C4-2B (cell line): Measurements from ENCODE around the gene EML2.

Source experiments
- H3K27ac ChIP-seq: fragments of 450-650 bp; 2 replicates; pipeline ENCODE4 v1.5.1; 2017
- CTCF ChIP-seq: fragments of 450-650 bp; conservative IDR thresholded peaks from 2 replicates; pipeline ENCODE4 v1.5.1; 2017; ENCODE audit warnings: mild to moderate bottlenecking
- ZFX ChIP-seq: fragments of 450-650 bp; IDR thresholded peaks from 2 replicates; pipeline ENCODE4 v1.6.1; 2017

Gene EML2

GRCh38 chr19:45608948-45609347 lies 30.2 kb downstream of the EML2 start:
- H3K27ac ChIP-seq = no peak overlapping the region
- TF ChIP-seq ZFX (no peak), CTCF (no peak)

GRCh38 chr19:45607071-45608029 lies 31.8 kb downstream of the EML2 start:
- TF ChIP-seq ZFX (no peak), CTCF (peak; percentile 76)
- H3K27ac ChIP-seq = no peak overlapping the region; the same call in 1 of the 2 replicates

- TF ChIP-seq CTCF (no peak), ZFX (no peak)
- no peak within 1 kb of the TSS for H3K27ac ChIP-seq
These were observed 37.4 kb downstream of the EML2 start, which contains the start of gene GPR4 for GRCh38 chr19:45601524-45602374. Gene GPR4 (minus strand): TSS chr19:45602212. CDS start chr19:45591866, 10,346 bp downstream.

- H3K27ac ChIP-seq = no peak overlapping the region
- no peak for TF ChIP-seq ZFX
- TF ChIP-seq CTCF = no peak
These were observed 38.1 kb downstream of the EML2 start for GRCh38 chr19:45601115-45601514.

- H3K27ac ChIP-seq = no peak overlapping the region
- TF ChIP-seq ZFX (no peak), CTCF (no peak)
These were observed 38.8 kb downstream of the EML2 start for GRCh38 chr19:45600340-45600885.

GRCh38 chr19:45599286-45599685 lies 39.9 kb downstream of the EML2 start:
- no peak overlapping the region for H3K27ac ChIP-seq
- TF ChIP-seq ZFX (no peak), CTCF (no peak)
